ENCODE results near the gene EYA2. TPM values are rescaled to one million over a fixed set of nuclear protein-coding genes. Genes with fewer than 3 reads are reported as not detected.
"Not testable (repeated sequence)": the region's sequence is repeated elsewhere in the genome, so short reads cannot be mapped to it uniquely, and the experiment has no call there.

The EYA2 gene
- total RNA-seq, 2 donors from 2014 or later = 30.0 to 31.0 TPM

GRCh38 chr20:46923550-46923949 is 28.9 kb downstream of the EYA2 start:
- no peaks in the 10 kb centered on the region for H3K36me3 ChIP-seq
- no peaks in the 10 kb centered on the region for H3K9me3 ChIP-seq
- H3K27me3 ChIP-seq (replicated peaks; ENCODE audit: insufficient read depth) = no peaks in the 10 kb centered on the region
- whole genome bisulfite sequencing = 76% methylated on average over 4 of the region's 4 CpGs
- no peak overlapping the region for H3K4me3 ChIP-seq
- H3K27ac ChIP-seq = no peak overlapping the region
- no peak for DNase-seq (ENCODE audit: low spot score)
- peaks cover 5% of the 10 kb centered on the region for H3K4me1 ChIP-seq (replicated peaks)
- intact Hi-C loops (cut with DNase I) = no loop called here
- TF ChIP-seq POLR2AphosphoS5 (IDR thresholded peaks at IDR 0.05) (no peak), CTCF (IDR thresholded peaks at IDR 0.05) (no peak)

GRCh38 chr20:46928580-46929132 is 34.0 kb downstream of the EYA2 start:
- DNase-seq (ENCODE audit: low spot score) = no peak
- WGBS = 24% methylated on average over 12 of the region's 12 CpGs
- intact Hi-C loops (cut with DNase I) = no loop called here
- Histone ChIP-seq H3K4me3 (no peak overlapping the region), H3K27me3 (replicated peaks; ENCODE audit: insufficient read depth) (no peaks in the 10 kb centered on the region), H3K27ac (peak overlapping the region; percentile 28), H3K4me1 (replicated peaks) (peaks cover 2% of the 10 kb centered on the region), H3K9me3 (no peaks in the 10 kb centered on the region), H3K36me3 (no peaks in the 10 kb centered on the region)
- TF ChIP-seq POLR2AphosphoS5 (IDR thresholded peaks at IDR 0.05) (peak; percentile 17), CTCF (IDR thresholded peaks at IDR 0.05) (no peak)

- intact Hi-C loops (cut with DNase I) = loop anchor here (10.0 kb wide), 1 partner anchor 95 kb away; no protein-coding TSS in a partner anchor
- Histone ChIP-seq H3K4me3 (no peak overlapping the region), H3K27me3 (replicated peaks; ENCODE audit: insufficient read depth) (no peaks in the 10 kb centered on the region), H3K4me1 (replicated peaks) (peaks cover 2% of the 10 kb centered on the region), H3K36me3 (no peaks in the 10 kb centered on the region), H3K27ac (no peak overlapping the region), H3K9me3 (no peaks in the 10 kb centered on the region)
- TF ChIP-seq CTCF (IDR thresholded peaks at IDR 0.05) (no peak), POLR2AphosphoS5 (IDR thresholded peaks at IDR 0.05) (no peak), POLR2A (IDR thresholded peaks at IDR 0.05) (no peak)
- 94% methylated on average over 1 of the region's 1 CpG for WGBS
- DNase-seq (ENCODE audit: low spot score) = no peak
These were observed 35.3 kb downstream of the EYA2 start for GRCh38 chr20:46929902-46930301.

- 27% methylated on average over 9 of the region's 9 CpGs for WGBS
- Histone ChIP-seq H3K9me3 (no peaks in the 10 kb centered on the region), H3K36me3 (no peaks in the 10 kb centered on the region), H3K27me3 (replicated peaks; ENCODE audit: insufficient read depth) (no peaks in the 10 kb centered on the region), H3K27ac (peak overlapping the region in 1 of 2 donors; percentile 37), H3K4me3 (no peak overlapping the region), H3K4me1 (replicated peaks) (peaks cover 2% of the 10 kb centered on the region)
- intact Hi-C loops (cut with DNase I) = loop anchor here (10.0 kb wide), 1 partner anchor 94 kb away; no protein-coding TSS in a partner anchor
- DNase-seq (ENCODE audit: low spot score) = no peak
- TF ChIP-seq CTCF (IDR thresholded peaks at IDR 0.05) (no peak), POLR2A (IDR thresholded peaks at IDR 0.05) (no peak)
These were observed 36.1 kb downstream of the EYA2 start for GRCh38 chr20:46930640-46931339.

GRCh38 chr20:46931699-46932098 is 37.1 kb downstream of the EYA2 start:
- H3K4me3 ChIP-seq = no peak overlapping the region
- H3K27ac ChIP-seq = peak overlapping the region; percentile 37 to 47
- H3K4me1 ChIP-seq (replicated peaks) = peaks cover 2% of the 10 kb centered on the region
- DNase-seq (ENCODE audit: low spot score) = no peak
- H3K9me3 ChIP-seq = no peaks in the 10 kb centered on the region
- TF ChIP-seq POLR2A (IDR thresholded peaks at IDR 0.05) (no peak), POLR2AphosphoS5 (IDR thresholded peaks at IDR 0.05) (peak; percentile 28)
- no peaks in the 10 kb centered on the region for H3K27me3 ChIP-seq (replicated peaks; ENCODE audit: insufficient read depth)
- H3K36me3 ChIP-seq = no peaks in the 10 kb centered on the region
- 50% methylated on average over 11 of the region's 11 CpGs for WGBS
- intact Hi-C loops (cut with DNase I) = loop anchor here (10.0 kb wide), 1 partner anchor 93 kb away; no protein-coding TSS in a partner anchor

GRCh38 chr20:46932439-46932838 is 37.8 kb downstream of the EYA2 start:
- H3K36me3 ChIP-seq; H3K27me3 ChIP-seq (replicated peaks; ENCODE audit: insufficient read depth); H3K4me1 ChIP-seq (replicated peaks); H3K9me3 ChIP-seq; DNase-seq (ENCODE audit: low spot score); H3K4me3 ChIP-seq: not testable (repeated sequence)
- intact Hi-C loops (cut with DNase I) = loop anchor here (10.0 kb wide), 1 partner anchor 92 kb away; no protein-coding TSS in a partner anchor
- WGBS = 83% methylated on average over 10 of the region's 10 CpGs
- peak overlapping the region; percentile 37 to 47 for H3K27ac ChIP-seq

Data from prostate gland (tissue), 2 donors.